Lung (tissue), 12 donors: ENCODE data around the gene COL15A1. TPM values are rescaled to one million over a fixed set of nuclear protein-coding genes. Genes with fewer than 3 reads are reported as not detected.

ENCODE experiments used
- ATAC-seq: fragments of 200-7000 bp; cut with Tn5 transposase; one replicate; pipeline ENCODE4 v1.9.1; 2020; ENCODE audit warnings: moderate number of reproducible peaks; ENCODE audit not compliant: insufficient read depth, low FRiP score
- DNase-seq, 3 donors: peaks; one replicate each; pipeline ENCODE4 v3.0.0-alpha.2; 2013 to 2017
- H3K27ac ChIP-seq, 2 donors: one replicate each; pipeline ENCODE4 v1.5.1; 2013; ENCODE audit warnings: mild to moderate bottlenecking in 2 of 2, moderate library complexity in 2 of 2, control low read depth in 1 of 2, inconsistent platforms in 1 of 2, low read depth in 1 of 2, low read length in 1 of 2
- H3K27me3 ChIP-seq, 3 donors: one replicate each; pipeline ENCODE4 v1.5.1; 2013; ENCODE audit warnings: low read length in 2 of 3; ENCODE audit not compliant: control insufficient read depth in 3 of 3, insufficient read depth in 3 of 3
- H3K36me3 ChIP-seq, 4 donors: one replicate each; pipeline ENCODE4 v1.5.1; 2013; ENCODE audit warnings: low read length in 4 of 4, mild to moderate bottlenecking in 1 of 4, moderate library complexity in 1 of 4; ENCODE audit not compliant: control insufficient read depth in 4 of 4, insufficient read depth in 4 of 4
- H3K4me1 ChIP-seq, 5 donors: one replicate each; pipeline ENCODE4 v1.5.1; 2013; ENCODE audit warnings: low read length in 5 of 5, mild to moderate bottlenecking in 2 of 5, moderate library complexity in 1 of 5; ENCODE audit not compliant: control insufficient read depth in 5 of 5, insufficient read depth in 5 of 5
- H3K4me3 ChIP-seq: one replicate; pipeline ENCODE4 v1.5.1; 2013; ENCODE audit warnings: mild to moderate bottlenecking, control low read depth, moderate library complexity
- H3K9ac ChIP-seq, 2 donors: one replicate each; pipeline ENCODE4 v1.5.1; 2013; ENCODE audit warnings: low read length in 2 of 2, control low read depth in 1 of 2; ENCODE audit not compliant: insufficient read depth in 1 of 2
- H3K9me3 ChIP-seq, 4 donors: one replicate each; pipeline ENCODE4 v1.5.1; 2013; ENCODE audit warnings: low read length in 3 of 4, mild to moderate bottlenecking in 1 of 4, moderate library complexity in 1 of 4; ENCODE audit not compliant: control insufficient read depth in 4 of 4, insufficient read depth in 3 of 4
- CTCF ChIP-seq: IDR thresholded peaks from 2 replicates; pipeline ENCODE4 v1.5.1; 2012; ENCODE audit warnings: mild to moderate bottlenecking; ENCODE audit errors: control extremely low read depth, extremely low read depth
- WGBS, 2 donors: extraction: QIAGEN DNeasy Blood & Tissue Kit; methylation state at CpG; one replicate each; pipeline ENCODE4 v1.1.7; 2013; 5-methylcytosine and 5-hydroxymethylcytosine counted together
- polyA plus RNA-seq, 2 donors: library from polyadenylated mRNA; stranded (reverse); fragments of 200-250 nt; gene quantifications; one replicate each; pipeline ENCODE4 v1.2.1, GENCODE V29; 2013
- total RNA-seq, 2 donors: library from RNA; depleted of rRNA in 1 of 2; stranded (reverse); fragments of >200 nt in 1 of 2; gene quantifications; one replicate each; pipeline ENCODE4 v1.2.1, GENCODE V29; 2014 to 2021
- donor health status: control.
- donor health status: control.
- donor health status: Bipolar disorder and iron deficiency.
- donor health status: healthy.
- donor health status: DM: yes; HTN: yes; CAD: no.

COL15A1 gene
- total and polyA plus RNA-seq, 4 donors, result 2.9 to 40.5 (median 8.5) TPM

GRCh38 chr9:98913705-98914104 is 30.0 kb upstream of the COL15A1 start:
- no peaks in the 10 kb centered on the region for H3K36me3 ChIP-seq
- H3K27me3 ChIP-seq, result no peaks in the 10 kb centered on the region
- no peak overlapping the region for H3K27ac ChIP-seq
- no peak for DNase-seq
- no peak for TF ChIP-seq CTCF
- H3K4me3 ChIP-seq, result no peak overlapping the region
- ATAC-seq, result no peak
- 94 to 98% methylated on average over 7 of the region's 7 CpGs for WGBS, 2 donors
- no peak overlapping the region for H3K9ac ChIP-seq
- peaks cover 0 to 9% (median 7%) of the 10 kb centered on the region in 5 donors for H3K4me1 ChIP-seq
- no peaks in the 10 kb centered on the region for H3K9me3 ChIP-seq

- no peak overlapping the region for H3K4me3 ChIP-seq
- no peak for ATAC-seq
- TF ChIP-seq CTCF, result no peak
- no peaks in the 10 kb centered on the region for H3K9me3 ChIP-seq
- peaks cover 0 to 9% (median 4%) of the 10 kb centered on the region in 5 donors for H3K4me1 ChIP-seq
- DNase-seq, result no peak
- H3K9ac ChIP-seq, result no peak overlapping the region
- no peaks in the 10 kb centered on the region for H3K36me3 ChIP-seq
- no peak overlapping the region for H3K27ac ChIP-seq
- no peaks in the 10 kb centered on the region for H3K27me3 ChIP-seq
- WGBS, 2 donors, result 97 to 99% methylated on average over 3 of the region's 3 CpGs
These were observed 28.1 kb upstream of the COL15A1 start for GRCh38 chr9:98915599-98915998.

- ATAC-seq (no peak), DNase-seq (peak; percentile 35 to 69 (median 40))
- Histone ChIP-seq H3K4me3 (no peak overlapping the region), H3K36me3 (no peaks in the 10 kb centered on the region), H3K27ac (peak overlapping the region in 1 of 2 donors; percentile 22), H3K4me1 (peaks cover 0 to 9% (median 4%) of the 10 kb centered on the region in 5 donors), H3K9ac (no peak overlapping the region), H3K9me3 (no peaks in the 10 kb centered on the region), H3K27me3 (no peaks in the 10 kb centered on the region)
- 49 to 61% methylated on average over 9 of the region's 9 CpGs for WGBS, 2 donors
- no peak for TF ChIP-seq CTCF
These were observed 27.0 kb upstream of the COL15A1 start for GRCh38 chr9:98916660-98917059.
